Heart left ventricle (tissue), 13 donors: ENCODE measurements around the gene PHF1.

Source experiments
- CTCF ChIP-seq, 12 donors: fragments of 200-600 bp; sonication (generic) in 4 of 12; IDR thresholded peaks; one replicate each; pipeline versions ENCODE4 v1.5.0 to v1.8.0; 2018 to 2022; ENCODE audit warnings: antibody characterized with exemption in 12 of 12, mild to moderate bottlenecking in 5 of 12
- POLR2A ChIP-seq, 2 donors: fragments of 450-650 bp; IDR thresholded peaks; one replicate each; pipeline ENCODE4 v1.6.1; 2017; ENCODE audit warnings: antibody characterized with exemption in 2 of 2, mild to moderate bottlenecking in 2 of 2, moderate library complexity in 2 of 2
- donor health status: ischemic (EF 13 %, LVEDD 7.1; RV severe dilation, severe dysfunction).
- donor health status: DM: no; HTN: yes; CAD: no.
- donor health status: DM: no; HTN: no; CAD: no.
- donor health status: ischemic (EF 25% LVEDD 6.9; RV normal size, moderate dysfunction).
- donor health status: ischemic (EF 25% LVEDD 5.7; RV mildly dilated, moderate dysfunction).
- donor health status: ischemic (EF 35%, LVEDD 5.7; RV mildly dilated, moderate dysfunction).
- donor health status: nonischemic (EF 11% LVEDD 7.7; RV severe dilation, severe dysfunction).
- donor health status: DM: yes; HTN: yes; CAD: no.
- donor health status: PGD.
- donor health status: ischemic (EF 29% LVEDD 5.4; RV normal size, mild dysfunction).
- donor health status: nonischemic (EF 23%, LVEDD 6.1; RV moderate dilation, normal function).

- no peak for TF ChIP-seq CTCF (IDR thresholded peaks at IDR 0.05)
- no peak for TF ChIP-seq POLR2A (IDR thresholded peaks at IDR 0.05)
These were observed 22.9 kb downstream of the PHF1 start for GRCh38 chr6:33433544-33434191.
